Activated CD4-positive, alpha-beta memory T cell treated with anti-CD3 and anti-CD28 coated beads for 36 hours (primary cell): ENCODE results near the gene FZD10. TPM values are rescaled to one million over a fixed set of nuclear protein-coding genes. Genes with fewer than 3 reads are reported as not detected.

Experiments
- CTCF ChIA-PET: fragments of 350-600 bp; sonication (Branson Sonifier 250); formaldehyde crosslinking; loops from one replicate; lab custom pipeline; 2021; ENCODE audit warnings: antibody characterized with exemption, inconsistent platforms; lab: Charles Lee
- POLR2A ChIA-PET: fragments of 350-600 bp; sonication (Branson Sonifier 250); formaldehyde crosslinking; loops from one replicate; lab custom pipeline; 2021; ENCODE audit warnings: antibody characterized with exemption; lab: Charles Lee
- DNase-seq: peaks from one replicate; pipeline ENCODE4 v3.0.0-alpha.2; 2020
- H3K27ac Mint-ChIP-seq: one replicate; pipeline ENCODE4 v1.8.0; 2021; ENCODE audit warnings: mixed read lengths
- H3K27me3 Mint-ChIP-seq: one replicate; pipeline ENCODE4 v1.8.0; 2021; ENCODE audit warnings: mixed read lengths
- H3K36me3 Mint-ChIP-seq: one replicate; pipeline ENCODE4 v1.8.0; 2021; ENCODE audit warnings: mixed read lengths
- H3K4me1 Mint-ChIP-seq: one replicate; pipeline ENCODE4 v1.8.0; 2021; ENCODE audit warnings: low read depth, mixed read lengths
- H3K4me3 Mint-ChIP-seq: one replicate; pipeline ENCODE4 v1.8.0; 2021; ENCODE audit warnings: mild to moderate bottlenecking, mixed read lengths
- H3K9me3 Mint-ChIP-seq: one replicate; pipeline ENCODE4 v1.8.0; 2021; ENCODE audit warnings: mixed read lengths
- intact Hi-C: fragments of 100-400 bp; cut with micrococcal nuclease; formaldehyde crosslinking; loops from one replicate; pipeline ENCODE4 v1.15.1; 2023
- total RNA-seq, 2 experiments: library from RNA; stranded (reverse); gene quantifications; one replicate each; pipeline ENCODE4 v1.2.3, GENCODE V29; 2021

FZD10 gene
- total RNA-seq, 2 experiments from 2014 or later: not detected

DNA sequence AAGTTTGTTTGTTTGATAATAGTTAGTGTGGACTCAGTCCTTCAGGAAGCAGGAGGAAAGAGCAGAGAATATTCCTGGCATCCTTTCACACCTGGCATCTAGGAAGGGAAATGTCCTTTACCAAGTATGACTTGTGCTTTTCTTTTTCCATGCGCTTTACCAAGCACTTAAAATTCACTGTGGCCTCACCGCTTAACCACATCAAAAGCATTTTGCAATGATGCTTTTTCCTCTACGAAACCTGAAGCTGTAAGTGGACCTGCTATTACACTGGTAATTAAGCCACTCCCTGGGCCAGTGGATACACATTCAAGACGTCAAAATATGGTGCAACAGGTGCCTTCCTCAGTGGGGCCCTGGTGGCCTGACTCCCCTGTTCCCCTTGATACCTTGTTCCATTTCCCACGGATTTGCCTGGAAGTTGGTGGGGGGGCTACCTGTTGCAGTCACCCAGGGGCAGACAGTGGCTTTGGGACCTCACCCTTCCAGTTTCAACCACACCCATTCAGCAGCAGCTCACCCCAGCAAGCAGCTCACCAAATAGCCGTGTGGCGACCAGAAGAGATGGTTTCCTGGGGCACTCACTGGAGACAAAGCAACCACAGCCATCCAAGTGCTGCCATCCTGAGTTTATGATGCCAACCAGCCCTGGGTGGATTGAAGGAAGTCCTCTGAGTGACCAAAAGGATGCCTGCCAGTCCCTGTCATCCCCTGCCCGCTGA is 14.2 kb upstream of the FZD10 start:
- Mint-ChIP-seq H3K27ac (no peak overlapping the region), H3K4me1 (no peaks in the 10 kb centered on the region), H3K9me3 (no peaks in the 10 kb centered on the region), H3K4me3 (no peak overlapping the region), H3K36me3 (no peaks in the 10 kb centered on the region), H3K27me3 (no peaks in the 10 kb centered on the region)
- DNase-seq: no peak
- intact Hi-C loops: no loop called here
- ChIA-PET CTCF (no interaction called here), POLR2A (no interaction called here)

- H3K9me3 Mint-ChIP-seq: no peaks in the 10 kb centered on the region
- H3K4me1 Mint-ChIP-seq: no peaks in the 10 kb centered on the region
- POLR2A ChIA-PET: no interaction called here
- peaks cover 15% of the 10 kb centered on the region for H3K27me3 Mint-ChIP-seq
- intact Hi-C loops: no loop called here
- H3K27ac Mint-ChIP-seq: no peak overlapping the region
- CTCF ChIA-PET: no interaction called here
- no peak for DNase-seq
- no peak overlapping the region for H3K4me3 Mint-ChIP-seq
- H3K36me3 Mint-ChIP-seq: no peaks in the 10 kb centered on the region
Observed at GRCh38 chr12:130151846-130152245, 10.4 kb upstream of the FZD10 start.

DNA sequence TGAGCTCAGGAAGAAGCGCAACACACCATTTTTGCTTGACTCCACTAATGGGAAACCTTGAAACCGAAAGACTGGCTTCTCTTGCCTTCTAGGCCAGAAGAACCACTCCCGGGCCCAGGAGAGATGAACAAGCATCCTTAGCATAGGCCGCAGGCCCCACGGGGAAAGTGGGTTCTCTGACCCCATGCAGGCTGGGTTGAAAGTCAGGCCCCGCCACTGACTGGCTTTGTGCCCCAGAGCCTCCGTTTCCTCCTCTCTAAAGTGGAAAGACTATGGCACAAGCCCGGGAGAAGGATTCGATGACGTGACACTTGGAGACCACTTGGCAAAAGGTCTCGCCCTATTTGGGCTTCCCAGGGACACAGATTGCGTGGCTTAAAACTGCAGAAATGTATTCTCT is 9.9 kb upstream of the FZD10 start:
- ChIA-PET CTCF (no interaction called here), POLR2A (no interaction called here)
- Mint-ChIP-seq H3K9me3 (no peaks in the 10 kb centered on the region), H3K27ac (no peak overlapping the region), H3K4me1 (no peaks in the 10 kb centered on the region), H3K27me3 (peaks cover 20% of the 10 kb centered on the region), H3K36me3 (no peaks in the 10 kb centered on the region), H3K4me3 (no peak overlapping the region)
- intact Hi-C loops: no loop called here
- no peak for DNase-seq

- Mint-ChIP-seq H3K4me1 (no peaks in the 10 kb centered on the region), H3K9me3 (no peaks in the 10 kb centered on the region), H3K36me3 (no peaks in the 10 kb centered on the region), H3K27ac (no peak overlapping the region), H3K27me3 (peaks cover 23% of the 10 kb centered on the region), H3K4me3 (no peak overlapping the region)
- no peak for DNase-seq
- POLR2A ChIA-PET: no interaction called here
- CTCF ChIA-PET: no interaction called here
- intact Hi-C loops: no loop called here
Observed at GRCh38 chr12:130153803-130154202, 8.5 kb upstream of the FZD10 start.

- Mint-ChIP-seq H3K4me3 (no peak overlapping the region), H3K27ac (no peak overlapping the region), H3K27me3 (peaks cover 23% of the 10 kb centered on the region), H3K36me3 (no peaks in the 10 kb centered on the region), H3K4me1 (no peaks in the 10 kb centered on the region), H3K9me3 (no peaks in the 10 kb centered on the region)
- CTCF ChIA-PET: no interaction called here
- intact Hi-C loops: no loop called here
- POLR2A ChIA-PET: no interaction called here
- DNase-seq: no peak
Observed at GRCh38 chr12:130154276-130155070, 7.8 kb upstream of the FZD10 start.

DNA sequence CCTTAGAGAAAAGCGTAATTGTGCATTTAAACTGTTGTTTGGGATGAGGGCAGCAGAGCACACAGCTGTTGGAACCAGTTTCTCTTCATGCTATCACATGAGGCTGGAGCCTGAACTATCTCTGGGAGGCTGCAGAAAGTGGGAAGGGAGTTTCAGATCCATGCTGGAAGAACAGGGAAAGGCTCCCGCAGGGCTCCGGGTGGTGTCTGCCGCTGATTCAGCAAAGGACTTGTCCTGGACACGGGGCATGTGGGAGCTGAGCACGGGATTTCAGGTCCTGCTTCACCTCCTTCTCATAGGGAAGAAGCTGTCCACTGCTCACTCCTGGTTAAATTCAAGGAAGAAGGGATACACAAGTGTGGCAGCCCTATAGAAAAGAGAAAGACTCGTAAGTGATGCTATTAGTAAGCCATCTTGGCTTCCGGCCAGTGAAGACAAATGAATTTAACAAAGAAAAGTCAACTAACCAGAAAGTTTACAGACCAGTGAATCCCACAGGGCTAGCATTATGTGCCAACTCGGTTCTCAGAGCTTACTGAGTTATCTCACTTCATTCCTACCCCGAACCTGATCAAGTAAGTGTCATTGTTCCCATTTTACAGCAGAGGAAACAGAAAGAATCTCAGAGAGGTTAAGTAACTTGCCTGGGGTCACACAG is 6.7 kb upstream of the FZD10 start:
- no peak for DNase-seq
- Mint-ChIP-seq H3K27ac (no peak overlapping the region), H3K36me3 (no peaks in the 10 kb centered on the region), H3K9me3 (no peaks in the 10 kb centered on the region), H3K4me1 (no peaks in the 10 kb centered on the region), H3K27me3 (peaks cover 25% of the 10 kb centered on the region), H3K4me3 (no peak overlapping the region)
- CTCF ChIA-PET: no interaction called here
- POLR2A ChIA-PET: no interaction called here
- intact Hi-C loops: no loop called here

DNA sequence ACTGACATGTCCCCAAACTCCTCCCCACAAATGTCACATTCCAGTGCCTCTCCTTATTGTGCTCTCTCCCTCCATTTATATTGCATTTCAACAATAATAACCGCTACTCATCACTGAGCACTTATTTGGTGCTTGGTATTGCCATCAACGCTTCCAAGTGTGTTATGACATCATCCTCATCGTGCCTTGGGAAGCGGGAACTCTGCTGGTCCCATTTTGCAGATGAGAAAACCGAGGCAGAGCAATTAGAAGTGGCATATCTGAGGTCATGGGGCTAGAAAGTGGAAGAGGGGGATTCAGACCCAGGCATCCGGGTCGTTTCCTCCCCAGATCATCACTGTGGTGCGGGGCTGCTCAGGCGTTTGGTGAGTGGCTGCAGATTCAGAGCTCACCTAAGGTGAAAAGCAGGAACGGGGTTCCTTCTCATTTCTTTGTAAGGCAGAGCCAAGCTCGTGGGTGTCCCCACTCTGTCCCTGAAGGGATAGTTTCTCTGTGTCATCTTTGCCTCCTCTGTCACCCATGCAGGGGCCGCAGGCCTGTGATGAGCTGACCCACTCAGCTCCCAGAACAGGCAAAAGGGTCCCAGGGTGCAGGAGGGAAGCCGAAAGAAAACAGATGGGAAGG is 5.5 kb upstream of the FZD10 start:
- intact Hi-C loops: no loop called here
- H3K9me3 Mint-ChIP-seq: no peaks in the 10 kb centered on the region
- ChIA-PET POLR2A (no interaction called here), CTCF (no interaction called here)
- H3K4me1 Mint-ChIP-seq: no peaks in the 10 kb centered on the region
- no peak for DNase-seq
- no peak overlapping the region for H3K27ac Mint-ChIP-seq
- no peak overlapping the region for H3K4me3 Mint-ChIP-seq
- peaks cover 29% of the 10 kb centered on the region for H3K27me3 Mint-ChIP-seq
- H3K36me3 Mint-ChIP-seq: no peaks in the 10 kb centered on the region

DNA sequence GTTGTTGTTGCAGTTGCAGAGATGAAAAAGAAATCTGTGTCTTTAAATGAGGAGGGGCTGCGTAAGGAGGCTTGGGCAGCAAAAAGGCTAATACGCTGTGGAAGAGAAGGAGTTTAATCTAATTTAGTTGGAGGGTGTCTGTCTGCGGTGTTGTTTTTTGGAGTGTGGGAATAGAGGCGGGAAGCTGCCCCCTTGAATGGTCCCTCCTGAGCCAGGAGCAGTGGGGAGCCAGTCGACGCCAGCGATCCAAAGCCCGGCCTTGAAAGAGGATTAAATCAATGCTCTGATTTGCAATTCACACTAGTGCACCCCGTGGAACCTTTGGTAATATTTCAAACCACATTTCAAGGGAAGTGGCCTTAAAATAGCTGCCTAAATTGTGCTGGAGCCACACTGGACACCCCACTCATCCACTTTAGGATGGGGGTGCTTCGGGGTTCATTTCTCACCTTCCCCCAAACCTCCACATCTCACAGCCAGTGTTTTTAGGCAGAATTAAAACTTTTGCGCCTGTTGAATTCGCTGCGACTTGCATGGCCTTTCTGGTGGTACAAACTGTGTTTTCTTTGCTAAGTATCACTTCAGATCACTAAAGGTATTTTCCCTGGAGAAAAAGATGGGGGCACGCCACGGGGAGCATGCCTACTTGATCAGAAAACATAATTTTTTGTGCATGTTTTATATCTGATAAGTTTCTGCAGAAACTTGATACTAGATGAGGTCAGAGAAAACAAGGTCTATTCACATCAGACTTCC is 4.1 kb upstream of the FZD10 start:
- Mint-ChIP-seq H3K36me3 (peaks cover 2% of the 10 kb centered on the region), H3K4me3 (no peak overlapping the region), H3K27me3 (peaks cover 34% of the 10 kb centered on the region), H3K9me3 (no peaks in the 10 kb centered on the region), H3K4me1 (peaks cover 2% of the 10 kb centered on the region), H3K27ac (no peak overlapping the region)
- no peak for DNase-seq
- ChIA-PET POLR2A (no interaction called here), CTCF (no interaction called here)
- intact Hi-C loops: no loop called here

- H3K36me3 Mint-ChIP-seq: peaks cover 4% of the 10 kb centered on the region
- DNase-seq: no peak
- H3K27ac Mint-ChIP-seq: no peak overlapping the region
- no peak overlapping the region for H3K4me3 Mint-ChIP-seq
- ChIA-PET CTCF (no interaction called here), POLR2A (no interaction called here)
- intact Hi-C loops: no loop called here
- H3K9me3 Mint-ChIP-seq: no peaks in the 10 kb centered on the region
- H3K4me1 Mint-ChIP-seq: peaks cover 2% of the 10 kb centered on the region
- H3K27me3 Mint-ChIP-seq: peaks cover 38% of the 10 kb centered on the region
Observed at GRCh38 chr12:130158754-130159059, 3.6 kb upstream of the FZD10 start.

GRCh38 chr12:130160306-130160705 is 2.0 kb upstream of the FZD10 start:
- CTCF ChIA-PET: no interaction called here
- no peak overlapping the region for H3K27ac Mint-ChIP-seq

DNA sequence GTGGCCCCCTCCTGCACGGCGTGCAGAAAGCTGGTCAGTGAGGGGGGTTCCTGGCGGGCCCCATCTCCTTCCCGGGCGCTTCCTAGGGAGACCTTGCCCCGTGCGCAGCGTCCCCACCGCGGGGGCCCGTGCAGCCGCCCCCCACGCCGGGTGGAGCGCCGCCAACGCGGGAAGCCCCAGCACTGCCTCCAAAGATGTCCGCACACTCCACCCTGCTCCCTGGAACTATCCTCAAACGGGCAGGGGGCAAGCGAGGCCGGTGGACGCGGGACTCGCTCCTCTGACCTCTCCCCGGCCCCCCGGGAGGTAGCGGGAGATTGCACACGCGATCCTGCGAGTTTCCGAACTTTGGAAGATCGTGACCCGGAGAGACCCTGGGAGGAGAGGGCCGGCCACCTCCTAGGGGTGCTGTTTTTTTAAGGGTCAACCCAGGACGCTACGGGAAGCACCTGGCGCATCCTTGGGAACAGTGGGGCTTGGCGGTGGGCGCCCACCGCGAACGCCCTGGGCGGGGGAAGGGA is 1.5 kb upstream of the FZD10 start:
- intact Hi-C loops: no loop called here
- peaks cover 2% of the 10 kb centered on the region for H3K4me1 Mint-ChIP-seq
- peaks cover 42% of the 10 kb centered on the region for H3K27me3 Mint-ChIP-seq
- H3K27ac Mint-ChIP-seq: no peak overlapping the region
- CTCF ChIA-PET: no interaction called here
- no peaks in the 10 kb centered on the region for H3K9me3 Mint-ChIP-seq
- H3K36me3 Mint-ChIP-seq: peaks cover 4% of the 10 kb centered on the region
- no peak overlapping the region for H3K4me3 Mint-ChIP-seq
- POLR2A ChIA-PET: no interaction called here
- no peak for DNase-seq

More at GRCh38 chr12:130160306-130160705, 2.0 kb upstream of the FZD10 start:
- no peak for DNase-seq
- no peaks in the 10 kb centered on the region for H3K9me3 Mint-ChIP-seq
- intact Hi-C loops: no loop called here
- H3K4me1 Mint-ChIP-seq: peaks cover 2% of the 10 kb centered on the region
- H3K4me3 Mint-ChIP-seq: no peak overlapping the region
- POLR2A ChIA-PET: no interaction called here
- peaks cover 44% of the 10 kb centered on the region for H3K27me3 Mint-ChIP-seq
- H3K36me3 Mint-ChIP-seq: peaks cover 4% of the 10 kb centered on the region
